ENCODE results near the gene INPP4B. TPM values are rescaled to one million over a fixed set of nuclear protein-coding genes. Genes with fewer than 3 reads are reported as not detected.

The INPP4B gene
- total RNA-seq, 4 donors from 2014 or later: 38.9 to 48.7 (median 44.2) TPM

- H3K4me1 ChIP-seq: no peaks in the 10 kb centered on the region
- no peaks in the 10 kb centered on the region for H3K9me3 ChIP-seq
- no peaks in the 10 kb centered on the region for H3K27me3 ChIP-seq
- H3K4me3 ChIP-seq: no peak overlapping the region
- no peak for DNase-seq
- H3K36me3 ChIP-seq: no peaks in the 10 kb centered on the region
- TF ChIP-seq CTCF (IDR thresholded peaks at IDR 0.05): no peak
- TF ChIP-seq POLR2A (IDR thresholded peaks at IDR 0.05): no peak
- no peak overlapping the region for H3K27ac ChIP-seq
These were observed 22.3 kb downstream of the INPP4B start for GRCh38 chr4:142823796-142824195.

- DNase-seq: no peak
- no peak overlapping the region for H3K27ac ChIP-seq
- no peaks in the 10 kb centered on the region for H3K9me3 ChIP-seq
- no peak overlapping the region for H3K4me3 ChIP-seq
- peaks cover 0 to 18% (median 0%) of the 10 kb centered on the region in 4 donors for H3K4me1 ChIP-seq
- no peaks in the 10 kb centered on the region for H3K27me3 ChIP-seq
- no peaks in the 10 kb centered on the region for H3K36me3 ChIP-seq
- TF ChIP-seq CTCF (IDR thresholded peaks at IDR 0.05) (no peak), POLR2A (IDR thresholded peaks at IDR 0.05) (no peak)
These were observed 27.6 kb downstream of the INPP4B start for GRCh38 chr4:142818476-142818875.

- Histone ChIP-seq H3K9me3 (no peaks in the 10 kb centered on the region), H3K36me3 (no peaks in the 10 kb centered on the region), H3K4me1 (peaks cover 0 to 22% (median 0%) of the 10 kb centered on the region in 4 donors), H3K27me3 (no peaks in the 10 kb centered on the region), H3K27ac (no peak overlapping the region), H3K4me3 (no peak overlapping the region)
- no peak for DNase-seq
- TF ChIP-seq POLR2A (IDR thresholded peaks at IDR 0.05): no peak
- no peak for TF ChIP-seq CTCF (IDR thresholded peaks at IDR 0.05)
These were observed 28.1 kb downstream of the INPP4B start for GRCh38 chr4:142818031-142818430.

GRCh38 chr4:142817442-142817841 lies 28.7 kb downstream of the INPP4B start:
- DNase-seq: no peak
- Histone ChIP-seq H3K27me3 (no peaks in the 10 kb centered on the region), H3K9me3 (no peaks in the 10 kb centered on the region), H3K27ac (no peak overlapping the region), H3K4me1 (peaks cover 0 to 25% (median 0%) of the 10 kb centered on the region in 4 donors), H3K4me3 (no peak overlapping the region), H3K36me3 (no peaks in the 10 kb centered on the region)
- TF ChIP-seq POLR2A (IDR thresholded peaks at IDR 0.05) (no peak), CTCF (IDR thresholded peaks at IDR 0.05) (no peak)

GRCh38 chr4:142815834-142816233 lies 30.3 kb downstream of the INPP4B start:
- no peak for TF ChIP-seq POLR2A (IDR thresholded peaks at IDR 0.05)
- no peak for TF ChIP-seq CTCF (IDR thresholded peaks at IDR 0.05)

GRCh38 chr4:142813388-142813787 lies 32.7 kb downstream of the INPP4B start:
- Histone ChIP-seq H3K4me3 (no peak overlapping the region), H3K36me3 (no peaks in the 10 kb centered on the region), H3K27ac (no peak overlapping the region), H3K9me3 (no peaks in the 10 kb centered on the region), H3K27me3 (no peaks in the 10 kb centered on the region), H3K4me1 (peaks cover 0 to 25% (median 0%) of the 10 kb centered on the region in 4 donors)
- DNase-seq: no peak
- no peak for TF ChIP-seq CTCF (IDR thresholded peaks at IDR 0.05)
- no peak for TF ChIP-seq POLR2A (IDR thresholded peaks at IDR 0.05)

More at GRCh38 chr4:142815834-142816233, 30.3 kb downstream of the INPP4B start:
- no peak for DNase-seq
- Histone ChIP-seq H3K36me3 (no peaks in the 10 kb centered on the region), H3K4me3 (no peak overlapping the region), H3K27me3 (no peaks in the 10 kb centered on the region), H3K9me3 (no peaks in the 10 kb centered on the region), H3K4me1 (peaks cover 0 to 25% (median 0%) of the 10 kb centered on the region in 4 donors), H3K27ac (no peak overlapping the region)

Data from Peyer's patch (tissue), 4 donors.